KMS-11 (cell line): ENCODE results near the gene NR2F2.

Experiments
- H2AFZ ChIP-seq: fragments of 200-600 bp; sonication (generic); 2 replicates; pipeline ENCODE4 v1.6.1; 2016; ENCODE audit warnings: antibody characterized with exemption, mixed run types, low read depth
- H3K27ac ChIP-seq: fragments of 200-600 bp; sonication (generic); 2 replicates; pipeline ENCODE4 v1.6.1; 2016; ENCODE audit warnings: mild to moderate bottlenecking, mixed run types
- H3K27me3 ChIP-seq: fragments of 200-600 bp; sonication (generic); 2 replicates; pipeline ENCODE4 v1.6.1; 2017; ENCODE audit warnings: mild to moderate bottlenecking, low read depth, mixed run types, moderate library complexity; ENCODE audit not compliant: insufficient read depth
- H3K36me3 ChIP-seq: fragments of 200-600 bp; sonication (generic); 2 replicates; pipeline ENCODE4 v1.6.1; 2017; ENCODE audit warnings: mild to moderate bottlenecking, mixed run types; ENCODE audit not compliant: insufficient read depth
- H3K4me1 ChIP-seq: fragments of 200-600 bp; sonication (generic); 2 replicates; pipeline ENCODE4 v1.6.1; 2016; ENCODE audit warnings: mild to moderate bottlenecking, low read depth, mixed run types; ENCODE audit not compliant: poor library complexity, severe bottlenecking
- H3K4me2 ChIP-seq: fragments of 200-600 bp; sonication (generic); 2 replicates; pipeline ENCODE4 v1.7.0; 2016; ENCODE audit warnings: mild to moderate bottlenecking, mixed run types
- H3K4me3 ChIP-seq: fragments of 200-600 bp; sonication (generic); IDR thresholded peaks from 2 replicates; pipeline ENCODE4 v1.6.1; 2017; ENCODE audit warnings: low read depth, low read length, mixed read lengths; ENCODE audit not compliant: insufficient read depth
- H3K79me2 ChIP-seq: fragments of 200-600 bp; sonication (generic); 2 replicates; pipeline ENCODE4 v1.6.1; 2016; ENCODE audit warnings: low read depth, mixed run types; ENCODE audit not compliant: insufficient read depth
- H3K9ac ChIP-seq: fragments of 200-600 bp; sonication (generic); 2 replicates; pipeline ENCODE4 v1.6.1; 2016; ENCODE audit warnings: mild to moderate bottlenecking, mixed run types
- H4K20me1 ChIP-seq: fragments of 200-600 bp; sonication (generic); 2 replicates; pipeline ENCODE4 v1.6.1; 2016; ENCODE audit warnings: mild to moderate bottlenecking, mixed run types; ENCODE audit not compliant: insufficient read depth
- TF ChIP-seq, protein P1 (sequence below): fragments of 200-600 bp; sonication (generic); conservative IDR thresholded peaks from 2 replicates; pipeline ENCODE4 v1.6.1; 2017; ENCODE audit warnings: low read depth, mild to moderate bottlenecking, antibody characterized with exemption, low read length, moderate library complexity, mixed read lengths

Gene NR2F2

GRCh38 chr15:96362011-96362754 lies 31.7 kb downstream of the NR2F2 start:
- H3K4me3 ChIP-seq = no peak overlapping the region
- H3K36me3 ChIP-seq = no peaks in the 10 kb centered on the region
- H3K4me2 ChIP-seq = no peak overlapping the region
- no peaks in the 10 kb centered on the region for H3K4me1 ChIP-seq
- H3K27me3 ChIP-seq = no peaks in the 10 kb centered on the region
- no peaks in the 10 kb centered on the region for H4K20me1 ChIP-seq
- H3K9ac ChIP-seq = no peak overlapping the region
- H2AFZ ChIP-seq = no peak overlapping the region
- H3K79me2 ChIP-seq = no peaks in the 10 kb centered on the region
- H3K27ac ChIP-seq = no peak overlapping the region
- TF ChIP-seq, protein P1, sequence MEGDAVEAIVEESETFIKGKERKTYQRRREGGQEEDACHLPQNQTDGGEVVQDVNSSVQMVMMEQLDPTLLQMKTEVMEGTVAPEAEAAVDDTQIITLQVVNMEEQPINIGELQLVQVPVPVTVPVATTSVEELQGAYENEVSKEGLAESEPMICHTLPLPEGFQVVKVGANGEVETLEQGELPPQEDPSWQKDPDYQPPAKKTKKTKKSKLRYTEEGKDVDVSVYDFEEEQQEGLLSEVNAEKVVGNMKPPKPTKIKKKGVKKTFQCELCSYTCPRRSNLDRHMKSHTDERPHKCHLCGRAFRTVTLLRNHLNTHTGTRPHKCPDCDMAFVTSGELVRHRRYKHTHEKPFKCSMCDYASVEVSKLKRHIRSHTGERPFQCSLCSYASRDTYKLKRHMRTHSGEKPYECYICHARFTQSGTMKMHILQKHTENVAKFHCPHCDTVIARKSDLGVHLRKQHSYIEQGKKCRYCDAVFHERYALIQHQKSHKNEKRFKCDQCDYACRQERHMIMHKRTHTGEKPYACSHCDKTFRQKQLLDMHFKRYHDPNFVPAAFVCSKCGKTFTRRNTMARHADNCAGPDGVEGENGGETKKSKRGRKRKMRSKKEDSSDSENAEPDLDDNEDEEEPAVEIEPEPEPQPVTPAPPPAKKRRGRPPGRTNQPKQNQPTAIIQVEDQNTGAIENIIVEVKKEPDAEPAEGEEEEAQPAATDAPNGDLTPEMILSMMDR = no peak

- H3K27me3 ChIP-seq = no peaks in the 10 kb centered on the region
These were observed 32.5 kb downstream of the NR2F2 start for GRCh38 chr15:96362755-96363651.

GRCh38 chr15:96363707-96364106 lies 33.2 kb downstream of the NR2F2 start:
- Histone ChIP-seq H3K9ac (no peak overlapping the region), H3K36me3 (no peaks in the 10 kb centered on the region), H3K79me2 (no peaks in the 10 kb centered on the region), H3K4me1 (no peaks in the 10 kb centered on the region), H2AFZ (no peak overlapping the region), H3K4me3 (no peak overlapping the region), H3K27ac (no peak overlapping the region), H3K4me2 (no peak overlapping the region), H3K27me3 (no peaks in the 10 kb centered on the region), H4K20me1 (no peaks in the 10 kb centered on the region)
- TF ChIP-seq, protein P1 = no peak

More at GRCh38 chr15:96362755-96363651, 32.5 kb downstream of the NR2F2 start:
- TF ChIP-seq, protein P1 = no peak
- no peaks in the 10 kb centered on the region for H3K36me3 ChIP-seq
- no peak overlapping the region for H3K27ac ChIP-seq
- H3K79me2 ChIP-seq = no peaks in the 10 kb centered on the region
- no peaks in the 10 kb centered on the region for H4K20me1 ChIP-seq
- H3K4me3 ChIP-seq = no peak overlapping the region
- H3K4me2 ChIP-seq = no peak overlapping the region
- H3K4me1 ChIP-seq = no peaks in the 10 kb centered on the region
- H2AFZ ChIP-seq = no peak overlapping the region
- H3K9ac ChIP-seq = no peak overlapping the region

- no peak overlapping the region for H3K9ac ChIP-seq
- no peaks in the 10 kb centered on the region for H3K36me3 ChIP-seq
- H2AFZ ChIP-seq = no peak overlapping the region
- no peaks in the 10 kb centered on the region for H4K20me1 ChIP-seq
- H3K4me1 ChIP-seq = no peaks in the 10 kb centered on the region
- H3K27me3 ChIP-seq = no peaks in the 10 kb centered on the region
- H3K4me2 ChIP-seq = no peak overlapping the region
- H3K79me2 ChIP-seq = no peaks in the 10 kb centered on the region
- no peak overlapping the region for H3K27ac ChIP-seq
- TF ChIP-seq, protein P1 = no peak
- H3K4me3 ChIP-seq = no peak overlapping the region
These were observed 35.5 kb downstream of the NR2F2 start for GRCh38 chr15:96365781-96366525.
